Measurements from ENCODE around the gene CARD9.

Gene CARD9

DNA sequence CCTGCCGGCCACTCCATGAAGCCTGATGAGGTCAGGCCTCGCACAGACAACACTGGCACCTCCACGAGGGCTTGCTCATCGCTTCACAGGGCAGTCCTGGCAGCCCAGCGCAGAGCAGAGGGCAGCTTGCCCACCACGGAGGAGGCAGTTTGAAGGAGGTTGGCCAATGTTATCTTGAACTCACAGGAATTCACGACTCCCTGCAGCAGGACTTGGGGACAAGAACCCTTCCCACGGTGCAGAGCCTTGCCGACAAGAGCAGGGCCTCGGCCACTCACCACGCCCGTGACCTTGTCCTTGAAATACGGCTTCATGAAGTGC, 21.5 kb upstream of the CARD9 start:
- H4K91ac ChIP-seq (ENCODE audit: low read length), result no peak overlapping the region
- H3K18ac ChIP-seq (ENCODE audit: low read depth in 1 of 2, low read length in 2 of 2), result no peak overlapping the region
- 98% methylated on average over 13 of the region's 13 CpGs for WGBS

DNA sequence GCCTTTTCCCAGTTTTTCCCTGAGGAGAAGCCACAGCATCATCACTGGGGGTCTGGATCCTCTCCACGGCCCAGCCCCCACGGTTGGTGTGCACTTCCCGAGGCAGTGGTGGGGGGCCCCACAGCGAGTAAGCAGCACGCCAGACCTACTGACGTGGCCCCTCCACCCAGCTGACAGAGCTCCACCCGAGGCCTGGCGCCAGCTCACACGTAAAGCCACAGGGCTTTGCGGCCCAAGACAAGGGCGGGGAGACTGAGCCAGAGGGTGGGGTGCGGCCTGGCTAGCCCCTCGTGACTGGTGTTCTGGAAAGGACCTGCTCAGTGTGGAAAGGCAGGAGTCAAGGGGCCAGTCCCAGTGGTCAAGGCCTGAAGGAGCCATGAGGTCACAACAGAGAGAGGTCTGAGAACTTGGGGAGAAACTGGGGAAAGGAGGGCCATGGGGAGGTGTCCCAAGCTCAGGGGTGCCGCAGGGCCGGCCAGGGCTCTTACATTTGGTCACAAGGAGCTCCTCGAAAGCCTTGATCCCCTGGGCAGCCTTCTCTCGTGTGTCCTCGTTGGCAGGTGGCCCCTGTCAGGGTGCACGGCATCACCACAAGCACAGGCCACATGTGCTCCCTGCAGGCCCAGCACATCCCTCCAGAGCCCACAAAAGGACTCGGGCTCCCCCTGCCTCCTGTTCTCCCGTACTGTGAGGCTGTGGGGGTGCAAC, 21.0 kb upstream of the CARD9 start:
- Histone ChIP-seq H2AK5ac (ENCODE audit: low read length, severe bottlenecking) (no peak overlapping the region), H2BK12ac (ENCODE audit: low read length in 2 of 2) (no peak overlapping the region), H3K4ac (ENCODE audit: low read depth in 1 of 2, low read length in 2 of 2) (no peak overlapping the region), H3K36me3 (ENCODE audit: control insufficient read depth in 1 of 2, insufficient read depth in 2 of 2, low read depth in 1 of 2, low read length in 2 of 2) (peaks cover 71 to 81% of the 10 kb centered on the region in 2 experiments), H3K4me2 (ENCODE audit: low read length, poor library complexity, severe bottlenecking) (no peak overlapping the region), H3K4me3 (ENCODE audit: insufficient read depth in 1 of 2, low read depth in 1 of 2, low read length in 2 of 2) (no peak overlapping the region), H4K91ac (ENCODE audit: low read length) (no peak overlapping the region), H3K14ac (ENCODE audit: low read length in 2 of 2) (no peak overlapping the region), H4K8ac (ENCODE audit: low read length) (no peak overlapping the region), H3K9ac (ENCODE audit: low read length) (peak overlapping the region; percentile 77), H3K4me1 (ENCODE audit: control insufficient read depth, insufficient read depth, low read depth, low read length) (peaks cover 13% of the 10 kb centered on the region), H3K23ac (ENCODE audit: low read length in 2 of 2) (no peak overlapping the region), H2BK5ac (ENCODE audit: low read depth, low read length, poor library complexity, severe bottlenecking) (no peak overlapping the region), H3K18ac (ENCODE audit: low read depth in 1 of 2, low read length in 2 of 2) (no peak overlapping the region), H2BK15ac (ENCODE audit: low read depth, poor library complexity, severe bottlenecking) (no peak overlapping the region), H2BK120ac (ENCODE audit: low read depth, low read length) (no peak overlapping the region), H3K27me3 (ENCODE audit: control insufficient read depth in 1 of 2, insufficient read depth in 1 of 2, low read length in 2 of 2) (no peaks in the 10 kb centered on the region), H2AFZ (ENCODE audit: low read depth, low read length) (no peak overlapping the region), H3K27ac (ENCODE audit: low read length, poor library complexity, severe bottlenecking) (no peak overlapping the region), H3K9me3 (ENCODE audit: control insufficient read depth, low read length) (no peaks in the 10 kb centered on the region), H3K79me1 (replicated peaks; ENCODE audit: low read length, poor library complexity, severe bottlenecking) (peaks cover 64% of the 10 kb centered on the region)
- DNase-seq, result no peak
- 97% methylated on average over 21 of the region's 21 CpGs for WGBS

More for the DNA sequence above, 21.5 kb upstream of the CARD9 start:
- Histone ChIP-seq H3K9me3 (ENCODE audit: control insufficient read depth, low read length) (no peaks in the 10 kb centered on the region), H4K8ac (ENCODE audit: low read length) (no peak overlapping the region), H3K27ac (ENCODE audit: low read length, poor library complexity, severe bottlenecking) (no peak overlapping the region), H2BK120ac (ENCODE audit: low read depth, low read length) (no peak overlapping the region), H3K4me3 (ENCODE audit: insufficient read depth in 1 of 2, low read depth in 1 of 2, low read length in 2 of 2) (no peak overlapping the region), H3K23ac (ENCODE audit: low read length in 2 of 2) (no peak overlapping the region), H3K79me1 (replicated peaks; ENCODE audit: low read length, poor library complexity, severe bottlenecking) (peaks cover 59% of the 10 kb centered on the region), H2AFZ (ENCODE audit: low read depth, low read length) (no peak overlapping the region), H2BK5ac (ENCODE audit: low read depth, low read length, poor library complexity, severe bottlenecking) (no peak overlapping the region), H2BK15ac (ENCODE audit: low read depth, poor library complexity, severe bottlenecking) (no peak overlapping the region), H3K4me2 (ENCODE audit: low read length, poor library complexity, severe bottlenecking) (no peak overlapping the region), H3K14ac (ENCODE audit: low read length in 2 of 2) (no peak overlapping the region), H3K9ac (ENCODE audit: low read length) (peak overlapping the region; percentile 73), H2BK12ac (ENCODE audit: low read length in 2 of 2) (no peak overlapping the region), H3K36me3 (ENCODE audit: control insufficient read depth in 1 of 2, insufficient read depth in 2 of 2, low read depth in 1 of 2, low read length in 2 of 2) (peaks cover 66 to 76% of the 10 kb centered on the region in 2 experiments), H3K4me1 (ENCODE audit: control insufficient read depth, insufficient read depth, low read depth, low read length) (peaks cover 13% of the 10 kb centered on the region), H3K27me3 (ENCODE audit: control insufficient read depth in 1 of 2, insufficient read depth in 1 of 2, low read length in 2 of 2) (no peaks in the 10 kb centered on the region), H2AK5ac (ENCODE audit: low read length, severe bottlenecking) (no peak overlapping the region), H3K4ac (ENCODE audit: low read depth in 1 of 2, low read length in 2 of 2) (no peak overlapping the region)
- no peak for DNase-seq

DNA sequence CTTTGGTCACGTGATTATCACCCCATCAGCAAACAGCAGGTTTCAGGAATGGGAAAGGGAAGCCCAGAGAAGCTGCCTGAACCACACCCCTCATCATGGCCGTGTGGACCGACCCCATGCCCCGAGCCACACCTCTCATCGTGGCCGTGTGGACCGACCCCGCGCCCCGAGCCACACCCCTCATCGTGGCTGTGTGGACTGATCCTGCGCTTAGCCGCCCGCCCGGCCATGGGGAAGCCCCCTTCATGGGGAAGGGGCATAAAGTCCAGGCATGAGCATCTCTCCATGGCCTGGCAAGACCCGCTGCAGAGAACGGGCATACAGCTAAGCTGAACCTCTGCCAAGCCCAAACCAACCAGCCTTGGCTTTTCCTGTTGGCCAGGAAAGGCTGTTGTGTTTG, 20.1 kb upstream of the CARD9 start:
- no peak overlapping the region for H3K27ac ChIP-seq (ENCODE audit: low read length, poor library complexity, severe bottlenecking)
- H3K14ac ChIP-seq (ENCODE audit: low read length in 2 of 2), result no peak overlapping the region
- 96% methylated on average over 17 of the region's 17 CpGs for WGBS
- no peak overlapping the region for H3K18ac ChIP-seq (ENCODE audit: low read depth in 1 of 2, low read length in 2 of 2)
- H3K36me3 ChIP-seq (ENCODE audit: control insufficient read depth in 1 of 2, insufficient read depth in 2 of 2, low read depth in 1 of 2, low read length in 2 of 2), result peaks cover 78 to 87% of the 10 kb centered on the region in 2 experiments
- H3K23ac ChIP-seq (ENCODE audit: low read length in 2 of 2), result no peak overlapping the region
- H3K9ac ChIP-seq (ENCODE audit: low read length), result peak overlapping the region; percentile 77
- no peak overlapping the region for H4K8ac ChIP-seq (ENCODE audit: low read length)
- H3K4me1 ChIP-seq (ENCODE audit: control insufficient read depth, insufficient read depth, low read depth, low read length), result peaks cover 5% of the 10 kb centered on the region
- no peak overlapping the region for H2BK15ac ChIP-seq (ENCODE audit: low read depth, poor library complexity, severe bottlenecking)
- H3K4me3 ChIP-seq (ENCODE audit: insufficient read depth in 1 of 2, low read depth in 1 of 2, low read length in 2 of 2), result peak overlapping the region in 1 of 2 experiments; percentile 37
- no peaks in the 10 kb centered on the region for H3K27me3 ChIP-seq (ENCODE audit: control insufficient read depth in 1 of 2, insufficient read depth in 1 of 2, low read length in 2 of 2)
- no peak for DNase-seq
- H3K9me3 ChIP-seq (ENCODE audit: control insufficient read depth, low read length), result no peaks in the 10 kb centered on the region
- no peak overlapping the region for H2BK12ac ChIP-seq (ENCODE audit: low read length in 2 of 2)
- H2AFZ ChIP-seq (ENCODE audit: low read depth, low read length), result no peak overlapping the region
- no peak overlapping the region for H2BK5ac ChIP-seq (ENCODE audit: low read depth, low read length, poor library complexity, severe bottlenecking)
- H2BK120ac ChIP-seq (ENCODE audit: low read depth, low read length), result no peak overlapping the region
- H4K91ac ChIP-seq (ENCODE audit: low read length), result no peak overlapping the region
- H3K4me2 ChIP-seq (ENCODE audit: low read length, poor library complexity, severe bottlenecking), result no peak overlapping the region
- peaks cover 68% of the 10 kb centered on the region for H3K79me1 ChIP-seq (replicated peaks; ENCODE audit: low read length, poor library complexity, severe bottlenecking)
- H3K4ac ChIP-seq (ENCODE audit: low read depth in 1 of 2, low read length in 2 of 2), result no peak overlapping the region
- no peak overlapping the region for H2AK5ac ChIP-seq (ENCODE audit: low read length, severe bottlenecking)

GRCh38 chr9:136392538-136393449, 19.3 kb upstream of the CARD9 start:
- Histone ChIP-seq H4K91ac (ENCODE audit: low read length) (no peak overlapping the region), H3K4me2 (ENCODE audit: low read length, poor library complexity, severe bottlenecking) (no peak overlapping the region), H2BK12ac (ENCODE audit: low read length in 2 of 2) (no peak overlapping the region), H3K9ac (ENCODE audit: low read length) (peak overlapping the region; percentile 77), H3K4me1 (ENCODE audit: control insufficient read depth, insufficient read depth, low read depth, low read length) (no peaks in the 10 kb centered on the region), H2BK120ac (ENCODE audit: low read depth, low read length) (no peak overlapping the region), H2BK15ac (ENCODE audit: low read depth, poor library complexity, severe bottlenecking) (no peak overlapping the region), H3K27ac (ENCODE audit: low read length, poor library complexity, severe bottlenecking) (no peak overlapping the region), H2AFZ (ENCODE audit: low read depth, low read length) (no peak overlapping the region), H3K23ac (ENCODE audit: low read length in 2 of 2) (no peak overlapping the region), H3K36me3 (ENCODE audit: control insufficient read depth in 1 of 2, insufficient read depth in 2 of 2, low read depth in 1 of 2, low read length in 2 of 2) (peaks cover 78 to 87% of the 10 kb centered on the region in 2 experiments), H3K14ac (ENCODE audit: low read length in 2 of 2) (no peak overlapping the region), H2AK5ac (ENCODE audit: low read length, severe bottlenecking) (no peak overlapping the region), H2BK5ac (ENCODE audit: low read depth, low read length, poor library complexity, severe bottlenecking) (no peak overlapping the region), H4K8ac (ENCODE audit: low read length) (no peak overlapping the region), H3K27me3 (ENCODE audit: control insufficient read depth in 1 of 2, insufficient read depth in 1 of 2, low read length in 2 of 2) (no peaks in the 10 kb centered on the region), H3K4ac (ENCODE audit: low read depth in 1 of 2, low read length in 2 of 2) (no peak overlapping the region), H3K79me1 (replicated peaks; ENCODE audit: low read length, poor library complexity, severe bottlenecking) (peaks cover 73% of the 10 kb centered on the region), H3K9me3 (ENCODE audit: control insufficient read depth, low read length) (no peaks in the 10 kb centered on the region), H3K18ac (ENCODE audit: low read depth in 1 of 2, low read length in 2 of 2) (no peak overlapping the region), H3K4me3 (ENCODE audit: insufficient read depth in 1 of 2, low read depth in 1 of 2, low read length in 2 of 2) (peak overlapping the region in 1 of 2 experiments; percentile 59)
- DNase-seq, result no peak
- WGBS, result 96% methylated on average over 21 of the region's 21 CpGs
